Central memory CD4-positive, alpha-beta T cell (primary cell): ENCODE data around the gene PLA2G2D.
"Not testable (repeated sequence)": the region's sequence is repeated elsewhere in the genome, so short reads cannot be mapped to it uniquely, and the experiment has no call there.

ENCODE experiments used
- DNase-seq: peaks from one replicate; pipeline ENCODE4 v3.0.0; 2022

PLA2G2D gene

GRCh38 chr1:20142001-20142710 is 22.8 kb upstream of the PLA2G2D start:
- DNase-seq: no peak

DNA sequence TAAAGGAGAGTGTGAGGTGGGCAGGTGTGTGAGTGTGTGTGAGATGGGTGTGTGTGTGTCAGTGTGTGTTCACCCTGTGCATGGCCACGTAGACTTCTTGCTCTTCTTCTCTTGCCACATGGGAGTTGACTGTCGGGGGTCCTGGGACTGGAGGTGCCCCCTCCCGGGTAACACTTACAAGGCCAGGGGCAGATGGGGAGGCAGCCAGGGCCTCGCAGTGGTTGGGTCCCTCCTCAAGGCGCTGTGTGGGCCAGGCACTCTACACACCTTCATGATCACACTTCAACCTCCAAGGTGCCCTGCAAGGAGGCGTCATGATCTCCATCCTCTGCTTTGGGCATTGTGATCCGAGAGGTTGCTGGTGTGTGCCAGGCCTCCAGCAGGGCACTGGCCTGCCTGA is 22.1 kb upstream of the PLA2G2D start:
- no peak for DNase-seq

GRCh38 chr1:20141001-20141400 is 21.7 kb upstream of the PLA2G2D start:
- no peak for DNase-seq

- DNase-seq: no peak
These were observed 20.7 kb upstream of the PLA2G2D start for GRCh38 chr1:20139776-20140612.

DNA sequence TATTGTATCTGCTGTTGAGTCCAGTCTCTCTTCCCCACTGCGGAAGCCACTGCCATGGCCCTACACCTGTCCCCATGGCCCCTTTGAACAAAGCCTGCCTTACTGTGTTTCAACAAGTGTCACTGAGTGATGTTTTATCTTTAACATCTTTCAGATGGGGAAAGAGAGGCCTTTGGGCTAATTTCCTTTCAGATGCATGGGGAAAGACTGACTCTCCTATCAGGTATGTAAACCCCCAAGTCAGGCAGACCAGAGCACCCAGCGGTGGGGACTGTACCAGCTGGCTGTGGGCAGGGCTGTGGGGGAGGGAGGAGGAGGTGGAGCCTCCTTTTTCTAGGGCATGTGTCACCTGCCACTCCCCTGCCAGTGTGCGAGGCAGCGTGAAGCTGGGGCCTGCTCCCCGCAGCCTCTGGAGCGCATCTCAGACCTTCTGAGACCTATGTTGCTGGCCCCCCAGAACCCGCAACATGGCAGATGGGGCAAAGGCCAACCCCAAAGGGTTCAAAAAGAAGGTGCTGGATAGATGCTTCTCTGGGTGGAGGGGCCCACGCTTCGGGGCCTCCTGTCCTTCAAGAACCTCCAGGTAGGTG is 19.7 kb upstream of the PLA2G2D start, which contains the start of gene PLA2G2F:
Gene PLA2G2F, plus strand, starts transcription at position 363 of the 590 bp plus-strand sequence. Its CDS starts 105 bp downstream, at position 468.
- no peak for DNase-seq

DNA sequence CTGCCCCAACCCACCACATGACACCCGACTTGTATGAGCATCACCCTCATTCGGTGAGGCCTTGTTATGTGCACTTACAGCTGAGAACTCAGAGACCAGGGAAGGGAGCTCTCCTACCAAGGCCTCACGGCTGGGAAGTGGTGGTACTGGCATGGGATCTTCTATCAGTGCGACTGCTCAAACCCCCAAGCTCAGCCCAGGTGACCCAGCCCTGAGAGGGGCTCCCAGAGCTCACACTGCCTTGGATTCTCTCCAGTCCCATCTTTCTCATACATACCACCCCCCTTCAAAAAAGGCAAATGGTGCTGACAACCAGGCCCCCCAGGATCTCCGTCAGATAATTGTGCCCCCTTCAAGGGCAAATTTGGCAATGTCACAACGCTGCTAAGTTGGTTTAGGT is 19.0 kb upstream of the PLA2G2D start:
- DNase-seq: no peak

DNA sequence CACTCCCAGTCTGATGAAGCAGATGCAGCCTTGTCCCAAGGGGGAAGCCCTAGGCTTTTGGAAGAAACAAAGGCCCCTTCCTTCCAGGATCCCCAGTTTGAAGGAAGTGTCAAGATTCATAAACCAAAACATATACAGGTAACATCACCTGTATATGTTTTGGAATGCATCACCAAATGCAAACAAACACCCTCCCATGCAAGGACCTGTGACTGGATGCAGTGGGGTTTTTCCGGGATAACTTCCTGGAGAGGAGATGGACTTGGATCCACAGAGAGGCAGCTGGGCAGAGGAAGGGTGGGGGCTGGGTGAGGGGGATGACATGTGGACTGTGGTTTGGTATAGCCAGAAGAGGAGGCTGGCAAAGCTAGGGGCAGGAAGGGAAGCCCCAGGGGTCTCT is 18.3 kb upstream of the PLA2G2D start:
- DNase-seq: no peak

GRCh38 chr1:20137055-20137454 is 17.7 kb upstream of the PLA2G2D start:
- no peak for DNase-seq

DNA sequence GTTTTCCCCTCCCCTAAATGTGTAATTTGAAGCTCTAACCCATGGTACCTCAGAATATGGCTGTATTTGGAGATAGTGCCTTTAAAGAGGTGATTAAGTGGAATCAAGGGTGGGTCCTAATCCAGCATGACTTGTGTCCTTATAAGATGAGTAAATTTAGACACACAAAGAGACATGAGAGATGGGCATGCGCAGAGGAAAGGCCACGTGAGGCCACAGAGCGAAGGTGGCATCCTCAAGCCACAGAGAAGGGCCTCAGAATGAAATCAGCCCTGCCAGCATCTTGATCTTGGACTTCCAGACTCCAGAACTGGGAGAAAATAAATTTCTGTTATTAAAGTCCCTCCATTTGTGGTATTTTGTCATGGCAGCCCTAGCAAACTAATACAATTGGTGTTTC is 16.9 kb upstream of the PLA2G2D start:
- no peak for DNase-seq

DNA sequence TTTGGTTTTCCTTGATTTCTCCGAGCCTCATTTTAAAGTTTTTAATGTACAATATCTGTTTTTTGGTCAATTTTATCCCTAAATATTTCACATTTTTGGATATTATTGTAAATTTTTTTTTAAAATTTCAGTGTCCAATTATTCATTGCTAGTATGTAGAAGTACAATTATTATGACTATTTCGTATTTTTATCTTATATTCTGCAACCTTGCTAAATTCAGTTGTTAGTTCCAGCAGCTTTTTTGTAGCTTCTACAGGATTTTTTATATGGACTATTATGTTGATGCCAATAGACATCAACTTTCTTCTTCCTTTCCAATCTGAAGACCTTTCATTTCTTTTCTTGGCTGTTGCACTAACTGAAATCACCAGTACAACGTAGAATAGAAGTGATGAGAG is 15.7 kb upstream of the PLA2G2D start:
- no peak for DNase-seq

- DNase-seq: not testable (repeated sequence)
These were observed 11.2 kb upstream of the PLA2G2D start for GRCh38 chr1:20130518-20130917.

DNA sequence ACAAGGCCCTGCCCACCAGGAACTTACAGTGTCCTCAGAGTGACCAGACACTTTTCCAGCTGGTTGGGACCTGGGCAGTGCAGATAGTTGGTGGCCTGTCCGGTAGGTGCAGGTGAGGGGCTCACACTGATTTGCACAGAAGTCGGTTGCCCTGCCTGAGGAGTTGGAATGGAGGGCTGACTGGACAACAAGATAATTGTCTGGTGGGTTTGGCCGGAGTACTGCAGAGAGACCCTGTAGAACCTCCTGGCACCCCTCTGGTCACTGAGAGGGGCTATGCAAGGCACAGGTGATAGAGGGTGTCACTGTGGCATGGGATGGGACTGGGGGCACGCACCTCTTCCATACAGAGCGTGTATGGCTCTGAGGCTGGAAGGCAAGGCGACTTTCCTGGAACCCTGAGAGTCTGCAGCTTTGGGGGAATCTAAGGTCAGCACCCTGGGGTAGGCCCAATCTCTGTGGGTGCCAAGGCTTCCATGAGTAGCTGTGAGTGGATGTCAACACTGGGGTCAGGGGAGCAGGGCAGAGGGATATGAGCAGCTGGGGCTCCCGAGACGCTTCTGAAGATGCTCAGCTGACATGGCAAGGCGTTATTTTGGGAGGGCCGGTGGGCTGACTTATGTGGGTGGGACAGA is 7.6 kb upstream of the PLA2G2D start:
- DNase-seq: no peak

DNA sequence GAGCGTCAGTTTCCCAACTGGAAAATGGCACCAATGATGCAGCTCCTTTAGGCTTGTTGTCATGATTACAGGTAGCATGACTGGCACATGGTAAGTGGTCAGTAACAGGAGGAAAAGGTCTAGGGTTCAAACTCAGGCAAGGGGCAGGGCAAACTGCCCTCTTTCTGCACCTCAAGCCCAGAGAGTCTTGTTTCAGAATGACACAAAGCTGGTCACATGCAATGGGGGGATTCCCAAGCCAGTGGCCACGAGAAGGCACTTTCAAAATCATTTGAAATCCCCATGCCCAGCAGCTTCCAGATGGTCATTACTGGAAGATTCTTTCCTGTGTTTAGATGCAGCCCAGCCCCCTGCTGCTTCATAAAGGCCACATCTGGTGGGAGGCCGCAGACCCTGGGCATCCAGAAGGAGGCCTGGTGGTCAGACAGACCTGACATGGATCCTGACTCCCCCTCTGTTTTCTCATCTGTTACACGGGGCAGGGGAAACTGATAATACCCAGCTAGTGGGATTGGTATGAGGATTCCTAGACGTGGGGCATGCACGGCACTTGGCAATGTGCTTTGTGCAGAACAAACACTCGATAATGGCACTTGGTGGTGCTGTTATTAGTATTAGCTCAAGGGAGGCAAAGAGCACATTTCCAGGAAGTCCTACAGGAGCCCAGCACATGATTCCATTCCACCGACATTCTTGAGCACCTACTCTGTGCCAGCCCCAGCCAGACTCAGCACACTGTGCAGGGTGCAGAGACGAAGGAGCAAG is 6.9 kb upstream of the PLA2G2D start:
- no peak for DNase-seq

GRCh38 chr1:20125100-20125499 is 5.8 kb upstream of the PLA2G2D start:
- no peak for DNase-seq

GRCh38 chr1:20124456-20125057 is 5.2 kb upstream of the PLA2G2D start:
- no peak for DNase-seq

DNA sequence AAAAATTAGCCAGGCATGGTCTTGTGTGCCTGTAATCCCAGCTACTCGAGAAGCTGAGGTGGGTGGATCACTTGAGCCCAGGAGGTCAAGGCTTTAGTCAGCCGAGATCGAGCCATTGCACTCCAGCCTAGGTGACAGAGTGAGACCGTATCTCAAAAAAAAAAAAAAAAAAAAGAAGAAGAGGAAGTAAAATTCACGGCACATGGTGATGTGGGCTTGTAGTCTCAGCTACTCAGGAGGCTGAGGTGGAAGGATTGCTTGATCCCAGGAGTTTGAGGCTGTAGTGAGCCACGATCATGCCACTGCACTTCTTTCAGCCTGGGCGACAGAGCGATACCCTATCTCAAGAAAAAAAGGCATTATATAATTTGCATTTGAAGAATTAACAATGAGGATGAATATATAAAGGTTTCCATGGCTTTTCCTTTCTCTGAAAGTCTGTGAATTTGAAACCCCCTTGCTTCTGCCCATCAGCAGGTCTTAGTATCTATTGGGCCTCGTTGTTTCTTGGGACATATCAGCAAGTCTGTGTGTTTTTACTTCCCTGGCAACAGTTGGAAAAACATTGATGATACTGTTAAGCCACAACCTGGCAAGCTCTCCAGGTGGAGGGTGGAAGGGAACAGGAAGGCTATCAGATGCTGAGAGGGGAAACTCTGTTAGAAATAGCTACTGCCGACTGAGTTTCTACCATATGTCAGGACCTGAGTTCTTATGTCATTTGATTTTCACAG is 4.6 kb upstream of the PLA2G2D start:
- DNase-seq: no peak

GRCh38 chr1:20120796-20121195 is 1.5 kb upstream of the PLA2G2D start:
- DNase-seq: no peak

- no peak for DNase-seq
These were observed 2.1 kb downstream of the PLA2G2D start for GRCh38 chr1:20117236-20117635.

- no peak for DNase-seq
These were observed 3.4 kb downstream of the PLA2G2D start for GRCh38 chr1:20115916-20116315.

GRCh38 chr1:20115479-20115878 is 3.9 kb downstream of the PLA2G2D start:
- no peak for DNase-seq

GRCh38 chr1:20114021-20114648 is 5.2 kb downstream of the PLA2G2D start:
- no peak for DNase-seq
